Inflammatory macrophage treated with lipopolysaccharide for 1 hour (primary cell): ENCODE measurements around the gene TLN1.

ENCODE experiments used
- DNase-seq, 2 donors: peaks; one replicate each; pipeline ENCODE4 v3.0.0-alpha.2; 2020 to 2022

The TLN1 gene

DNA sequence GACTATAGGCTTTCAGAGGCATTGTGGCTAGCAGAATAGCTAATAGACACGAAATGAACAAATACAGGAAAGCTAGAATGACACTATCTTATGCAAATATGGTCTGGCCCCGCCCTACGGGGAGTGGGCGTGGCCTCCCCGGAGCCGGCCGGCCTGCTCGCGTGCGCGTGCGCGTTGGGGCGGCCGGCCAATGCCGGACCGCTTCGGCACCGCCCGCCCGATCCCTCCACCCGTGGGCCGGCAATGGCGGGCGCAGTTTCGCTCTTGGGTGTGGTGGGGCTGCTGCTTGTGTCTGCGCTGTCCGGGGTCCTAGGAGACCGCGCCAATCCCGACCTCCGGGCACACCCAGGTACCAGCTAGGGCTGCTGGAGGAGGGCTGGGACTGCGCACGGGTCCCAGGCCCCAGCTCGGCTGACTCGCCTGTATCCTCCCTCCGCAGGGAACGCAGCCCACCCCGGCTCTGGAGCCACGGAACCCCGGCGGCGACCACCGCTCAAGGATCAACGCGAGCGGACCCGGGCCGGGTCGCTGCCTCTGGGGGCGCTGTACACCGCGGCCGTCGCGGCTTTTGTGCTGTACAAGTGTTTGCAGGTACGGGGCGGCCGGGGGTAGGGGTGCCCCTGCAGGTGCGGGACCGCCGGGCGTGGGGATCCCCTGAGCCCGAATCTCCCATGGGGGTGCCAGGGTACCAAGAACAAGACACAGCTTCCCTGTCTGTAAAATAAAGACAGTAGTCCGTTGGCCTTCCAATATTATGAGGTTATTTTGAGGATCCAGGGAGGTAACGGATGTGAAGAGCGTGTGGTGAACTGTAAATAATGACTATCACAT, 73.6 kb downstream of the TLN1 start, which contains the start of gene CCDC107:
CCDC107 (plus strand) TSS at position 156 of the 831 bp plus-strand sequence; CDS start at position 244, 88 bp downstream.
- DNase-seq = peak; percentile 80 to 92

DNA sequence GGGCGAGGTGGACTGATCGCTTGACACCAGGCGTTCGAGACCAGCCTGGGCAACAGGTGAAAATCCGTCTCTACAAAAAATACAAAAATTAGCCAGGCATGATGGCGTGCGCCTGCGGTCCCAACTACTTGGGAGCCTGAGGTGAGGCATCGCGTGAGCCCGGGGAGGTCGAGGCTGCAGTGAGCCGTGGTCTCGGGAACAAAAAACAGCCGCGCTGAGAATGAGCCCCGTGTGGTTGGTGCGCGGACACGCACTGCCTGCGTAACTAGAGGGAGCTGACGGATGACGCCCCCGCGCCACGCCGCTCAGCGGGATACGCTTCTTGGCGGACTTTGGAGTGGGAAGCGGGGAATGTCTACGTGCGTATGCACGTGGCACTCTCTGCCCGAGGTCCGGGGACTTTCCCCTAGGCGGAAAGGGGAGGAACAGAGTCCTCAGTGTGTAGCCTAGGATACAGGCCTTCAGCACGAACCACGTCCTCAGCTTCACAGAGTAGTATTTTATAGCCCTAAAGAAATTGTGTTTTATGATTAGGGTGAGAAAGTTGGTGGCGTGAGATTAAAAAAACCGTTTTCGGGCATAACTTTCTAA, 74.4 kb downstream of the TLN1 start, which contains the start of gene RMRP:
RMRP (minus strand) TSS at position 474 of the 591 bp plus-strand sequence.
- DNase-seq = peak; percentile 98 to 99

DNA sequence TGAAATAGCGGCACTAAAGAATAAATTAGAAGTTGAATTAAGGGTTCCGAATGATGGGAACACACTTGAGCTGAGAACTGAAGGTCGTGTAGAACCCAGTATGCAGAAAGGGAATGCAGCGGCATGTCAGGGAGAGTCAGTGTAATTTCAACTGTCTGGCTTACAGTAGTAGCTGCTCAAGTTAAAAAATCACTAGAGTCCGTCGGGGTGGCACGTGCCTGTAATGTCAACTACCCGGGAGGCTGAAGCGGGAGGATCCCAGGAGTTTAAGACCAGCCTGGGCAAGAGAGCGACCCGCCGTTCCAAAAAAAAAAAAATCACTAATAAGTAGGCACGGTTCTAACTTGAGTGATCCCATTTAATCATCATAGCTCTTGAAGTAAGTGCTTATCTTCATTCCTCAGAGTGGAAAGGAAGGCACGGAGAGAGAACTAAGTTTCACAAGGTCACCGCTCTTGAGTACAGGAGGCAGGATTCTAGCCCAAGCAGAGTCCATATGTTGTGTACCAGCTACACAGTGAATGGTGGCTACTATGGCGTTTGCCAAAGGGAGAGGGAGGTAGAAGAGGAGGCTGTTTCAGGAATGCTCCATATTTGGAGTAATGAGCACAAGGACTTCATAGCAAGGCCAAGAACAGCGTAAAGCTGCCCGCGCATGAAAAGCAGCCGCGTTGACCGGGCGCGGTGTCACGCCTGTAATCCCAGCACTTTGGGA, 75.0 kb downstream of the TLN1 start:
- DNase-seq = no peak

DNA sequence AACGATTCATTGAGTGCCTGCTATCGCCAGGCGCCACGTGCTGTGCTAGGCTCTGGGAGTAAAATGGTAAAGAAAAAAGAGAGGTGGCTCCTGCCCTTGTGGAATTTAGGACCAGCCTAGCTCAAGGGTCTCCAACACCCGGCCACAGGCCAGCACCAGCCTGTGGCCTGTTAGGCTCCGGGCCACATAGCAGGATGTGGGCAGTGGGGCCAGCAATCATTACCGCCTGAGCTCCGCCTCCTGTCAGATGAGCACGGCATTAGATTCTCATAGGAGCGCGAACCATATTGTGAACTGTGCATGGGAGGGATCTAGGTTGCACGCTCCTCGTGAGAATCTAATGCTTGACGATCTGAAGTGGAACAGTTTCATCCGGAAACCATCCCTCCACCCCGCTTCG, 75.6 kb downstream of the TLN1 start:
- no peak for DNase-seq

DNA sequence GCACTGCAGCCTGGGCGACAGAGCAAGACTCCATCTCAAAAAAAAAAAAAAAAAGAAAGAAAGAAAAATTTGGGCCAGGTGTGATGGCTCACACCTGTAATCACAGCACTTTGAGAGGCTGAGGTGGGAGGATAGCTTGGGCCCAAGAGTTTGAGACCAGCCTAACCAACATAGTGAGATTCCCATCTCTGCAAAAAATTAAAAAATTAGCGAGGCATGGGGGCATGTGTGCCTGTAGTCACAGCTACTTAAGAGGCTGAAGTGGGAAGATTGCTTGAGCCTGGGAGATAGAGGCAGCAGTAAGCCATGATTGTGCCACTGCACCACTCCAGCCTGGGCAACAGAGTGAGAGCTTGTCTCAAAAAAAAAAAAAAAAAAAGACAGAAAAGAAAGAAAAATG, 78.4 kb downstream of the TLN1 start:
- no peak for DNase-seq

DNA sequence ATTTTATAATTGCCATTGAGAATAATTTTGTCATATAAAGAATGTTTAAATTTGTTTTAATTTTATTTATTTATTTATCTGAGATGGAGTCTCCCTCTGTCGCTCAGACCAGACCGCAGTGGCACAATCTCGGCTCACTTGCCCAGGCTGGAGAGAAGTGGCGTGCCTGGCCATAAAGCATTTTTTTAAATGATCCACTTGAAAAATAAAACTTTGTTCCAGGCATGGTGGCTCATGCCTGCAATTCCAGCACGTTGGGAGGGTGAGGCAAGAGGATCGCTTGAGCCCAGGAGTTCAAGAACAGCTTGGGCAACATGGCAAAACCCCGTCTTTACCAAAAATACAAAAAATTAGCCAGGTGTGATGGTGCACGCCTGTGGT, 79.2 kb downstream of the TLN1 start:
- no peak for DNase-seq

DNA sequence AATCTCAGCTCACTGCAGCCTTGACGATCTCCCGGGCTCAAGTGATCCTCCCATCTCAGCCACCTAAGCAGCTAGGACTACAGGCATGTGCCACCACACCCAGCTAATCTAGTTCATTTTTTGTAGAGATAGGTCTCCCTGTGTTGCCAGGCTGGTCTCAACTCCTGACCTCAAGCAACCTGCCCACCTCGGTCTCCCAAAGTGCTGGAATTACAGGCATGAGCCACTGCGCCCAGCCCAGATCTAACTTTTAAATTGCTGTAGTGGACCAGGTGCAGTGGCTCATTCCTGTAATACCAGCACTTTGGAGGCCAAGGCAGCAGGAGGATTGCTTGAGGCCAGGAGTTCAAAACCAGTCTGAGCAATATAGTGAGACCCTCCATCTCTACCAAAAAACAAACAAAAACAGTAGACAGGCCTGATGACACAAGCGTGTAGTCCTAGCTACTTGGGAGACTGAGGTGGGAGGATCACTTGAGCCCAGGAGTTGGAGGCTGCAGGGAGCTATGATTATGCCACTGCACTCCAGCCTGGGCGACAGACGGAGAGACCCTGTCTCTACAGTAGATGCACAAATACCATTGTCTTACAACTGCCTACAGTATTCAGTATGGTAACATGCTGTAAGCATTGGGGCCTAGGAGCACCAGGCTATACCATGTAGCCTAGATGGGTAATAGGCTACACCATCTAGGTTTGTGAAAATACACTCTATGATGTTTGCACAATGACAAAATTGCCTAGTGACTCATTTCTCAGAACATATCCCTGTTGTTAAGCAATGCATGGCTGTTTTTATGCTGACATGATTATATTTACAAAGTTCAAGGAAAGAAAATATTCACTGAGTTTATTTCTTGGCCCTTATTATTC, 79.8 kb downstream of the TLN1 start:
- peak; percentile 87 for DNase-seq

DNA sequence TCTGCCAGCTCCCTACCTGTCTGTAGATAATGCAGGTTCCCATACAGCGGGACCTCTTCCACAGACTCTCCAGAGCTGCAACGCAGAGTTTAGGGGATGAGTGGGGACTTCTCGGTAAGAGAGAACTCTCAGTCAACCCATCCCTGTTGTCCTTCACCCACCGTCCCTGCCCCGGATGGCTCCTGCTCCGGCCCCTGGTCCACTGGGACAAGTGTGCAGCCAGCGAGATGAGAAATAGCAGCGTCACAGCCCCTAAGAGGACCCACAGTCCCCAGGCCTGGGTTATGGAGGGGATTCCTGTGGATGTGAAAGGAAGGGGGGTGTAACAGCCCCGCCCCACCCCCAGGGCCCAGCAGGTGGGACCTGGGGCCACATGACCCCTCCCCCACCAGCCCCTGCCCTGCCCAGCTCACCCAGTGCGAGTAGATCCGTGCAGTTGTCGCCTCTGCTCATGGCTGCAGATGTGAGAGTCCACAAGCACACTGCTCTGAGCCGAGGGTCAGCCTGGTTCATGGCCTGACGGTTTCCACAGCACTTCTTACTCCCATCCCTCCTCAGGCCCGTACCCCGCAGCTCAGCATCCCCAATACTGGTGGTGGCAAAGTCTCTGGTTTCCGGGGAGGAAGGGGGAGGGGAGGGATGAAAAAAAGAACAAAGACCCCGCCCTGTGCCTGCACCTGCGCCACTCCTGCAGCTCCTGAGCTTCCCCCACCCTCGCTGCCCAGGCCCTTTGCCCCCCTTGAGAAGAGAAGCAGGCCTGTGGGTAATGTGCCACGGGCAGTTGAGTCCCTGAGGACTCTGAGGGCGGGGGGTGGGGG, 81.4 kb downstream of the TLN1 start, which contains the start of gene SIT1:
SIT1 (minus strand) TSS at position 591 of the 818 bp plus-strand sequence; CDS start at position 513, 78 bp downstream.
- no peak for DNase-seq

DNA sequence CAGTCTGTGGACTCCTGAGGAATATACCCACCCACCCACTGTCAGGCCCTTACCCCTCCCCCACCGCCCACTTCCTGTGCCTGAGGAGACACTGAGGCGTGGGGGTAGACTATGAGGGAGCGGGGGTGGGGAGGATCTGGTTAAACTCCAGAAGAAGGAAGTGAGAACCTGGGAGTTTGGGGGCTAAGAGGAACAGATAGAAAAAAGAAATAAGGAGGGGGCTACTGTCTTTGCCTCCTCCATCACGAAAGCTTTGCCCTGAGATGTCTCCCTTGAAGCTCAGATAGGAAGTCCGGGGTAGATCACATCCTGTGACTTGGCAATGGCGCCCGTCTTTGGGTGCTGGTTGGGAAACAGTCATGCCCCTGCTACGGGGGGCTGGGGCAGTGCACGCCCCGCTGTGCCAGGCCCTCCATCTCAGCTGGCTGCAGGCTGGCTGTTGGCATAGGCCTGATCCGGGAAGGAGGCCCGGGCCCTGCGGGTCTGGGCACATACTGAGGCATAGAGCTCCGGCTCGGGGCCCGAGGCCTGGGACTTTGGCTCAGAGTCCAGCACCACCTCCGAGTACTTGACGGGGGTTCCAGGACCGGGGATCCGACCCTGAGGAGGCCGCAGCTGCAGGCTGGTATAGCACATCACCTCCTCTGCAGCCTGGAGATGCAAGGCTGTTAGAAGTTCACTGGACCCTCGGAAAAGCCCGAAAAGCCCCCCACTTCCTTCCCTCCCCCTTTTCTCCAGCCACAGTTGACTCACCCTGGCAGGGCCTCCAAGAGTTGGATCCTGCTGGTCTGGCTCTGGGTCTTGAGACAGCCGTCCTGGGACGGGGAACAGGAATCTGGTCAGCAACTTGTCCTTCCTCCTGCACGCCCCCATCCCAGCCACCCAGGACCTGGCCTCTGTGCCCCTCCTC, 82.3 kb downstream of the TLN1 start:
- peak in 1 of 2 donors; percentile 58 for DNase-seq
